SK-N-SH (cell line): ENCODE data around the gene ECEL1.

Source experiments
- EP300 ChIP-seq, 2 experiments: IDR thresholded peaks; 2 replicates each; pipeline versions ENCODE4 v1.4.0 to v1.6.1; 2012; ENCODE audit warnings: borderline replicate concordance in 1 of 2, low read depth in 1 of 2, low read length in 1 of 2
- FOXM1 ChIP-seq: IDR thresholded peaks from 2 replicates; pipeline ENCODE4 v1.4.0; 2012; ENCODE audit warnings: low read depth, mild to moderate bottlenecking
- SMC3 ChIP-seq: IDR thresholded peaks from 2 replicates; pipeline ENCODE4 v1.6.1; 2012; ENCODE audit warnings: low read depth, low read length, improper control_type of control experiment
- TAF1 ChIP-seq: IDR thresholded peaks from 2 replicates; pipeline ENCODE4 v1.6.1; 2012; ENCODE audit warnings: low read depth, mild to moderate bottlenecking, low read length, moderate library complexity, borderline replicate concordance
- TF ChIP-seq, protein P1 (sequence below): IDR thresholded peaks from 2 replicates; pipeline ENCODE4 v1.6.1; 2012; ENCODE audit warnings: mild to moderate bottlenecking, low read depth, low read length, moderate library complexity
- TF ChIP-seq, protein P2 (sequence below): fragments of 200-600 bp; sonication (generic); IDR thresholded peaks from 2 replicates; pipeline ENCODE4 v1.6.1; 2017; ENCODE audit warnings: antibody characterized with exemption, mild to moderate bottlenecking, moderate library complexity

DNA sequence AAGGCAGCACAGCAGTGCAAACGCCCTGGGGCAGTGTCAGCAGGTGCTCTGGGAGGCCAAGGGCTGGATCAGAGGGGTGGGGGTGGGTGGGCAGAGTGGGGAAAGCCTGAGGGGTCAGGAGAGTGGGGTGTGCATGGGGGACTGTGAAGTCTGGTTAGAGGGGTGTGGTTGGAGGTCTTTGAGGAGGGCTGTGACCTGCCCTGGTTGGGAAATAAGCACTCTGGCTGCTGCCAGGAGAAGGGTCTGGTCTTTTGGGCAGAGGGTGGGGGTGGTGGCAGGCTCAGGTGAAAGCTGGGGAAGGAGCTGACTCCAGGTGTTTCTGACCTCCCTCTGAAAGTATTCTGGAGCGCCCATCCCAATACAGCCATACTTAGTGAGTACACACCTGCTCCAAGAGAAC lies 27.5 kb downstream of the ECEL1 start:
- TF ChIP-seq SMC3 (no peak), TAF1 (no peak), EP300 (IDR thresholded peaks at IDR 0.05; ENCODE audit: borderline replicate concordance in 1 of 2, low read depth in 1 of 2, low read length in 1 of 2) (no peak), FOXM1 (no peak)
- TF ChIP-seq, protein P1, sequence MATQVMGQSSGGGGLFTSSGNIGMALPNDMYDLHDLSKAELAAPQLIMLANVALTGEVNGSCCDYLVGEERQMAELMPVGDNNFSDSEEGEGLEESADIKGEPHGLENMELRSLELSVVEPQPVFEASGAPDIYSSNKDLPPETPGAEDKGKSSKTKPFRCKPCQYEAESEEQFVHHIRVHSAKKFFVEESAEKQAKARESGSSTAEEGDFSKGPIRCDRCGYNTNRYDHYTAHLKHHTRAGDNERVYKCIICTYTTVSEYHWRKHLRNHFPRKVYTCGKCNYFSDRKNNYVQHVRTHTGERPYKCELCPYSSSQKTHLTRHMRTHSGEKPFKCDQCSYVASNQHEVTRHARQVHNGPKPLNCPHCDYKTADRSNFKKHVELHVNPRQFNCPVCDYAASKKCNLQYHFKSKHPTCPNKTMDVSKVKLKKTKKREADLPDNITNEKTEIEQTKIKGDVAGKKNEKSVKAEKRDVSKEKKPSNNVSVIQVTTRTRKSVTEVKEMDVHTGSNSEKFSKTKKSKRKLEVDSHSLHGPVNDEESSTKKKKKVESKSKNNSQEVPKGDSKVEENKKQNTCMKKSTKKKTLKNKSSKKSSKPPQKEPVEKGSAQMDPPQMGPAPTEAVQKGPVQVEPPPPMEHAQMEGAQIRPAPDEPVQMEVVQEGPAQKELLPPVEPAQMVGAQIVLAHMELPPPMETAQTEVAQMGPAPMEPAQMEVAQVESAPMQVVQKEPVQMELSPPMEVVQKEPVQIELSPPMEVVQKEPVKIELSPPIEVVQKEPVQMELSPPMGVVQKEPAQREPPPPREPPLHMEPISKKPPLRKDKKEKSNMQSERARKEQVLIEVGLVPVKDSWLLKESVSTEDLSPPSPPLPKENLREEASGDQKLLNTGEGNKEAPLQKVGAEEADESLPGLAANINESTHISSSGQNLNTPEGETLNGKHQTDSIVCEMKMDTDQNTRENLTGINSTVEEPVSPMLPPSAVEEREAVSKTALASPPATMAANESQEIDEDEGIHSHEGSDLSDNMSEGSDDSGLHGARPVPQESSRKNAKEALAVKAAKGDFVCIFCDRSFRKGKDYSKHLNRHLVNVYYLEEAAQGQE = no peak
- TF ChIP-seq, protein P2, sequence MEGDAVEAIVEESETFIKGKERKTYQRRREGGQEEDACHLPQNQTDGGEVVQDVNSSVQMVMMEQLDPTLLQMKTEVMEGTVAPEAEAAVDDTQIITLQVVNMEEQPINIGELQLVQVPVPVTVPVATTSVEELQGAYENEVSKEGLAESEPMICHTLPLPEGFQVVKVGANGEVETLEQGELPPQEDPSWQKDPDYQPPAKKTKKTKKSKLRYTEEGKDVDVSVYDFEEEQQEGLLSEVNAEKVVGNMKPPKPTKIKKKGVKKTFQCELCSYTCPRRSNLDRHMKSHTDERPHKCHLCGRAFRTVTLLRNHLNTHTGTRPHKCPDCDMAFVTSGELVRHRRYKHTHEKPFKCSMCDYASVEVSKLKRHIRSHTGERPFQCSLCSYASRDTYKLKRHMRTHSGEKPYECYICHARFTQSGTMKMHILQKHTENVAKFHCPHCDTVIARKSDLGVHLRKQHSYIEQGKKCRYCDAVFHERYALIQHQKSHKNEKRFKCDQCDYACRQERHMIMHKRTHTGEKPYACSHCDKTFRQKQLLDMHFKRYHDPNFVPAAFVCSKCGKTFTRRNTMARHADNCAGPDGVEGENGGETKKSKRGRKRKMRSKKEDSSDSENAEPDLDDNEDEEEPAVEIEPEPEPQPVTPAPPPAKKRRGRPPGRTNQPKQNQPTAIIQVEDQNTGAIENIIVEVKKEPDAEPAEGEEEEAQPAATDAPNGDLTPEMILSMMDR = no peak
